Right kidney (tissue), 9 donors: ENCODE data around the gene FAM83F.
"Not testable (repeated sequence)": the region's sequence is repeated elsewhere in the genome, so short reads cannot be mapped to it uniquely, and the experiment has no call there.

Source experiments
- DNase-seq: peaks from one replicate; pipeline ENCODE4 v3.0.0-alpha.2; 2016
- long read RNA-seq, 8 donors: transcript quantifications; one replicate each; lab custom pipeline, GENCODE V29; 2026

FAM83F gene
- long read RNA-seq, donor 1: 0 reads
- long read RNA-seq, donor 2: 0 reads
- long read RNA-seq, donor 3: 0 reads
- long read RNA-seq, donor 4, full-length matches to known transcripts: 1 of 1 reads
- long read RNA-seq, donor 4, partial matches to known transcripts: 0 of 1 reads
- long read RNA-seq, donor 4, other reads (novel, unspliced or antisense): 0 of 1 reads
- long read RNA-seq, donor 5, full-length matches to known transcripts: 1 of 1 reads
- long read RNA-seq, donor 5, partial matches to known transcripts: 0 of 1 reads
- long read RNA-seq, donor 5, other reads (novel, unspliced or antisense): 0 of 1 reads
- long read RNA-seq, donor 6, full-length matches to known transcripts: 3 of 3 reads
- long read RNA-seq, donor 6, partial matches to known transcripts: 0 of 3 reads
- long read RNA-seq, donor 6, other reads (novel, unspliced or antisense): 0 of 3 reads
- long read RNA-seq, donor 7, full-length matches to known transcripts: 2 of 2 reads
- long read RNA-seq, donor 7, partial matches to known transcripts: 0 of 2 reads
- long read RNA-seq, donor 7, other reads (novel, unspliced or antisense): 0 of 2 reads
- long read RNA-seq, donor 8, full-length matches to known transcripts: 2 of 2 reads
- long read RNA-seq, donor 8, partial matches to known transcripts: 0 of 2 reads
- long read RNA-seq, donor 8, other reads (novel, unspliced or antisense): 0 of 2 reads

- DNase-seq: peak; percentile 62
Observed at GRCh38 chr22:39994566-39995392, at the start of gene FAM83F. FAM83F (plus strand) TSS chr22:39994954; CDS start chr22:39995043, 89 bp downstream.

GRCh38 chr22:39946126-39946502 is 48.6 kb upstream of the FAM83F start:
- no peak for DNase-seq

- no peak for DNase-seq
Observed at GRCh38 chr22:39946503-39947219, 48.1 kb upstream of the FAM83F start.

GRCh38 chr22:39947220-39948216 is 47.2 kb upstream of the FAM83F start:
- no peak for DNase-seq

- DNase-seq: no peak
Observed at GRCh38 chr22:39949964-39950737, 44.6 kb upstream of the FAM83F start.

GRCh38 chr22:39951603-39952293 is 43.0 kb upstream of the FAM83F start:
- not testable (repeated sequence) for DNase-seq

GRCh38 chr22:39952347-39952746 is 42.4 kb upstream of the FAM83F start:
- DNase-seq: no peak

GRCh38 chr22:39953101-39953500 is 41.7 kb upstream of the FAM83F start:
- DNase-seq: no peak

GRCh38 chr22:39954584-39955055 is 40.1 kb upstream of the FAM83F start:
- no peak for DNase-seq

GRCh38 chr22:39955675-39956074 is 39.1 kb upstream of the FAM83F start:
- DNase-seq: no peak

- no peak for DNase-seq
Observed at GRCh38 chr22:39956932-39957664, 37.7 kb upstream of the FAM83F start.

- no peak for DNase-seq
Observed at GRCh38 chr22:39958009-39958711, 36.6 kb upstream of the FAM83F start.

- no peak for DNase-seq
Observed at GRCh38 chr22:39958949-39959639, 35.7 kb upstream of the FAM83F start.

- no peak for DNase-seq
Observed at GRCh38 chr22:39959640-39960447, 34.9 kb upstream of the FAM83F start, which contains the start of gene TMA7B. TMA7B (plus strand) TSS chr22:39960397; CDS start chr22:39964375, 3,978 bp downstream.

GRCh38 chr22:39960791-39961746 is 33.7 kb upstream of the FAM83F start:
- DNase-seq: no peak
